PC-9 (cell line): ENCODE results near the gene G0S2. TPM values are rescaled to one million over a fixed set of nuclear protein-coding genes. Genes with fewer than 3 reads are reported as not detected.

Experiments used
- BruUV-seq: library from RNA; stranded (reverse); fragments of 400-500 nt; replicated peaks from 2 replicates; lab custom pipeline; 2021; lab: Mats Ljungman, UMichigan
- CTCF ChIA-PET: fragments of 300-600 bp; sonication (Branson Sonifier 250); formaldehyde crosslinking; loops from one replicate; lab custom pipeline; 2022; ENCODE audit warnings: antibody characterized with exemption; lab: Charles Lee
- POLR2A ChIA-PET: fragments of 300-600 bp; sonication (Branson Sonifier 250); formaldehyde crosslinking; loops from one replicate; lab custom pipeline; 2022; ENCODE audit warnings: antibody characterized with exemption; ENCODE audit not compliant: unreplicated experiment; lab: Charles Lee
- DNase-seq, 2 experiments: peaks; one replicate each; pipeline versions ENCODE4 v3.0.0 to v3.0.0-alpha.2; 2015 to 2022; ENCODE audit warnings: mixed read lengths in 1 of 2
- H2AFZ ChIP-seq: fragments of 200-600 bp; sonication (generic); 2 replicates; pipeline ENCODE4 v1.8.1; 2017; ENCODE audit warnings: antibody characterized with exemption
- H3F3A ChIP-seq: fragments of 200-600 bp; sonication (generic); 2 replicates; pipeline ENCODE4 v1.8.1; 2017; ENCODE audit warnings: antibody characterized with exemption, mild to moderate bottlenecking, low read depth; ENCODE audit not compliant: insufficient read depth
- H3K27ac ChIP-seq: fragments of 200-600 bp; sonication (generic); 2 replicates; pipeline ENCODE4 v1.6.1; 2016; ENCODE audit warnings: mixed run types
- H3K27me3 ChIP-seq: fragments of 200-600 bp; sonication (generic); 2 replicates; pipeline ENCODE4 v1.6.1; 2016; ENCODE audit warnings: low read depth, mixed run types; ENCODE audit not compliant: insufficient read depth
- H3K36me3 ChIP-seq: fragments of 200-600 bp; sonication (generic); 2 replicates; pipeline ENCODE4 v1.6.1; 2016; ENCODE audit warnings: low read depth, mixed run types
- H3K4me1 ChIP-seq: fragments of 200-600 bp; sonication (generic); replicated peaks from 2 replicates; pipeline ENCODE4 v1.6.1; 2016; ENCODE audit warnings: mixed run types; ENCODE audit not compliant: insufficient read depth
- H3K4me2 ChIP-seq: fragments of 200-600 bp; sonication (generic); 2 replicates; pipeline ENCODE4 v1.6.1; 2017; ENCODE audit warnings: mixed run types
- H3K4me3 ChIP-seq: fragments of 200-600 bp; sonication (generic); 2 replicates; pipeline ENCODE4 v1.6.1; 2016; ENCODE audit warnings: mixed run types
- H3K79me2 ChIP-seq: fragments of 200-600 bp; sonication (generic); 2 replicates; pipeline ENCODE4 v1.6.1; 2017; ENCODE audit warnings: low read depth, mixed run types
- H3K9me2 ChIP-seq: fragments of 200-600 bp; sonication (generic); 2 replicates; pipeline ENCODE4 v1.8.1; 2017; ENCODE audit warnings: mild to moderate bottlenecking; ENCODE audit not compliant: insufficient read depth
- H3K9me3 ChIP-seq: fragments of 200-600 bp; sonication (generic); 2 replicates; pipeline ENCODE4 v1.8.1; 2016; ENCODE audit warnings: low read depth; ENCODE audit not compliant: insufficient read depth
- H4K20me1 ChIP-seq: fragments of 200-600 bp; sonication (generic); 2 replicates; pipeline ENCODE4 v1.8.1; 2017; ENCODE audit not compliant: insufficient read depth
- CTCF ChIP-seq: fragments of 200-600 bp; sonication (generic); conservative IDR thresholded peaks from 2 replicates; pipeline ENCODE4 v1.6.1; 2017; ENCODE audit warnings: mixed run types, antibody characterized with exemption, mild to moderate bottlenecking, moderate library complexity
- EZH2 ChIP-seq: fragments of 200-600 bp; sonication (generic); IDR thresholded peaks from 2 replicates; pipeline ENCODE4 v1.8.0; 2017; ENCODE audit warnings: antibody characterized with exemption, low read depth
- intact Hi-C: fragments of 100-400 bp; cut with micrococcal nuclease; formaldehyde crosslinking; loops from one replicate; pipeline ENCODE4 v1.10.0; 2022; ENCODE audit not compliant: unreplicated experiment
- total RNA-seq: library from RNA; stranded (reverse); gene quantifications from 2 replicates; pipeline ENCODE4 v1.2.3, GENCODE V29; 2021

G0S2 gene
- total RNA-seq, 1 experiment from 2014 or later: 2.4 TPM

- H2AFZ ChIP-seq: no peak overlapping the region
Observed at GRCh38 chr1:209627027-209627731, 48.0 kb upstream of the G0S2 start.

GRCh38 chr1:209627732-209628196 is 47.4 kb upstream of the G0S2 start:
- peak; percentile 45 to 53 for DNase-seq
- ChIA-PET POLR2A (no interaction called here), CTCF (interaction anchor here (0.6 to 0.7 kb wide), 3 partner anchors 25 to 77 kb away, joined by 3 read pairs; partner anchors contain the start of gene HSD11B1)
- H3K27me3 ChIP-seq: no peaks in the 10 kb centered on the region
- H3K36me3 ChIP-seq: 0 out of 2 replicates have a peak, but pooled peaks cover 10% of the 10 kb centered on the region
- H3K79me2 ChIP-seq: no peaks in the 10 kb centered on the region
- TF ChIP-seq CTCF (peak; percentile 93), EZH2 (no peak)
- H3F3A ChIP-seq: peaks cover 11% of the 10 kb centered on the region; the same call in 1 of the 2 replicates
- H3K4me2 ChIP-seq: no peak overlapping the region
- H3K27ac ChIP-seq: no peak overlapping the region
- intact Hi-C loops: loop anchor here (1.0 to 2.0 kb wide), 3 partner anchors 51 to 65 kb away; no protein-coding TSS in a partner anchor
- no peaks in the 10 kb centered on the region for H3K9me3 ChIP-seq
- H2AFZ ChIP-seq: no peak overlapping the region
- no peak overlapping the region for H3K4me3 ChIP-seq
- BruUV-seq: no TSS peak
- H3K4me1 ChIP-seq: no peaks in the 10 kb centered on the region
- no peaks in the 10 kb centered on the region for H3K9me2 ChIP-seq
- H4K20me1 ChIP-seq: no peaks in the 10 kb centered on the region

More at GRCh38 chr1:209627027-209627731, 48.0 kb upstream of the G0S2 start:
- CTCF ChIA-PET: interaction anchor here (0.5 to 0.7 kb wide), 4 partner anchors 25 to 77 kb away, joined by 3 read pairs; partner anchors contain the start of gene HSD11B1
- Histone ChIP-seq H3K79me2 (no peaks in the 10 kb centered on the region), H3K4me2 (no peak overlapping the region), H3K4me1 (no peaks in the 10 kb centered on the region), H3K36me3 (0 out of 2 replicates have a peak, but pooled peaks cover 11% of the 10 kb centered on the region), H3K27ac (no peak overlapping the region), H3K27me3 (no peaks in the 10 kb centered on the region), H3K4me3 (no peak overlapping the region), H3K9me2 (no peaks in the 10 kb centered on the region), H4K20me1 (no peaks in the 10 kb centered on the region), H3F3A (peaks cover 11% of the 10 kb centered on the region; the same call in 1 of the 2 replicates), H3K9me3 (no peaks in the 10 kb centered on the region)
- DNase-seq: no peak
- TF ChIP-seq CTCF: no peak
- POLR2A ChIA-PET: no interaction called here
- intact Hi-C loops: loop anchor here (1.0 to 2.0 kb wide), 2 partner anchors 51 to 58 kb away; no protein-coding TSS in a partner anchor
- no TSS peak for BruUV-seq

- H3K4me1 ChIP-seq: no peaks in the 10 kb centered on the region
- ChIA-PET POLR2A (no interaction called here), CTCF (no interaction called here)
- H3K27ac ChIP-seq: no peak overlapping the region
- BruUV-seq: TSS peak; percentile 2
- intact Hi-C loops: loop anchor here (2.0 kb wide), 1 partner anchor 64 kb away; no protein-coding TSS in a partner anchor
- no peak overlapping the region for H2AFZ ChIP-seq
- TF ChIP-seq CTCF (no peak), EZH2 (no peak)
- H3K9me2 ChIP-seq: no peaks in the 10 kb centered on the region
- H3K4me3 ChIP-seq: no peak overlapping the region
- H3K36me3 ChIP-seq: 0 out of 2 replicates have a peak, but pooled peaks cover 10% of the 10 kb centered on the region
- H3K4me2 ChIP-seq: no peak overlapping the region
- peaks cover 11% of the 10 kb centered on the region; the same call in 1 of the 2 replicates for H3F3A ChIP-seq
- no peak for DNase-seq
- H3K79me2 ChIP-seq: no peaks in the 10 kb centered on the region
- H3K9me3 ChIP-seq: no peaks in the 10 kb centered on the region
- no peaks in the 10 kb centered on the region for H4K20me1 ChIP-seq
- no peaks in the 10 kb centered on the region for H3K27me3 ChIP-seq
Observed at GRCh38 chr1:209628618-209629299, 46.5 kb upstream of the G0S2 start.
